GM12801 (cell line): ENCODE measurements around the gene RAP1GAP.

Source experiments
- TF ChIP-seq, protein P1 (sequence below): IDR thresholded peaks from one replicate; pipeline ENCODE4 v1.5.1; 2011; ENCODE audit warnings: control low read depth; ENCODE audit not compliant: insufficient read length; ENCODE audit errors: extremely low read depth

The RAP1GAP gene

DNA sequence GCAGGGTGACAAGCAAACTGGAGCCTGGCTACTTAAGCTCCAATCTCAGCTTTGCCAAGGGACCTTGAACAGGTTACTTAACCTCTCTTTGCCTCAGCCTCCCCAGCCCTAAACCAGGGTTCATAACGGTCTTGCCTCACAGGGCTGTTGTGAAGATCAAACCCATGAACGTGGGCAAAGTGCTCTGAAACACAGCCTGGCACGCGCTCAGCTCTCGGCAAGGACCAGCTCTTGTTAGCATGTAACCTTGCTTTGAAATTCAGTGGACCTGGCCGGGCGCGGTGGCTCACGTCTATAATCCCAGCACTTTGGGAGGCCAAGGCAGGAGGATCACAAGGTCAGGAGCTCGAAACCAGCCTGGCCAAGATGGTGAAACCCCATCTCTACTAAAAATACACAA, 24.8 kb downstream of the RAP1GAP start:
- TF ChIP-seq, protein P1, sequence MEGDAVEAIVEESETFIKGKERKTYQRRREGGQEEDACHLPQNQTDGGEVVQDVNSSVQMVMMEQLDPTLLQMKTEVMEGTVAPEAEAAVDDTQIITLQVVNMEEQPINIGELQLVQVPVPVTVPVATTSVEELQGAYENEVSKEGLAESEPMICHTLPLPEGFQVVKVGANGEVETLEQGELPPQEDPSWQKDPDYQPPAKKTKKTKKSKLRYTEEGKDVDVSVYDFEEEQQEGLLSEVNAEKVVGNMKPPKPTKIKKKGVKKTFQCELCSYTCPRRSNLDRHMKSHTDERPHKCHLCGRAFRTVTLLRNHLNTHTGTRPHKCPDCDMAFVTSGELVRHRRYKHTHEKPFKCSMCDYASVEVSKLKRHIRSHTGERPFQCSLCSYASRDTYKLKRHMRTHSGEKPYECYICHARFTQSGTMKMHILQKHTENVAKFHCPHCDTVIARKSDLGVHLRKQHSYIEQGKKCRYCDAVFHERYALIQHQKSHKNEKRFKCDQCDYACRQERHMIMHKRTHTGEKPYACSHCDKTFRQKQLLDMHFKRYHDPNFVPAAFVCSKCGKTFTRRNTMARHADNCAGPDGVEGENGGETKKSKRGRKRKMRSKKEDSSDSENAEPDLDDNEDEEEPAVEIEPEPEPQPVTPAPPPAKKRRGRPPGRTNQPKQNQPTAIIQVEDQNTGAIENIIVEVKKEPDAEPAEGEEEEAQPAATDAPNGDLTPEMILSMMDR, result no peak

DNA sequence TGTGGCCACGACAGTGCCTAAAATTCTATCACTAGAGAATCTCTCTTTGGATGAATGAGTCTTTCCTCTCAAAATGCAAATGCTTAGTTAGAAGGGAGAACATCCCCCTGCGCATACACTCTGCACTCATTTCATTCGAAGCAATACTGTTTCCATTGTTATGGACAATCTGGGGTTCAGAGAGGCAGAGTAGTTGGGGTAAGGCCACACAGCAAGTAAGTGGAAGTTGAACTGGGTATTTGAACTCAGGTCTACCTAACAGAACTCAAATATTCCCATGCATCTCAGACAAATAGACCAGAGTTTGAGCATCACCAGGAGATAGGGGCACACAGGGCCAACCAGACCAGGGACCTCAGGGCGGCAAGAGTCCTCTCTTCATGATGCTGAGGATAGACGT, 25.5 kb downstream of the RAP1GAP start:
- TF ChIP-seq, protein P1, result no peak

DNA sequence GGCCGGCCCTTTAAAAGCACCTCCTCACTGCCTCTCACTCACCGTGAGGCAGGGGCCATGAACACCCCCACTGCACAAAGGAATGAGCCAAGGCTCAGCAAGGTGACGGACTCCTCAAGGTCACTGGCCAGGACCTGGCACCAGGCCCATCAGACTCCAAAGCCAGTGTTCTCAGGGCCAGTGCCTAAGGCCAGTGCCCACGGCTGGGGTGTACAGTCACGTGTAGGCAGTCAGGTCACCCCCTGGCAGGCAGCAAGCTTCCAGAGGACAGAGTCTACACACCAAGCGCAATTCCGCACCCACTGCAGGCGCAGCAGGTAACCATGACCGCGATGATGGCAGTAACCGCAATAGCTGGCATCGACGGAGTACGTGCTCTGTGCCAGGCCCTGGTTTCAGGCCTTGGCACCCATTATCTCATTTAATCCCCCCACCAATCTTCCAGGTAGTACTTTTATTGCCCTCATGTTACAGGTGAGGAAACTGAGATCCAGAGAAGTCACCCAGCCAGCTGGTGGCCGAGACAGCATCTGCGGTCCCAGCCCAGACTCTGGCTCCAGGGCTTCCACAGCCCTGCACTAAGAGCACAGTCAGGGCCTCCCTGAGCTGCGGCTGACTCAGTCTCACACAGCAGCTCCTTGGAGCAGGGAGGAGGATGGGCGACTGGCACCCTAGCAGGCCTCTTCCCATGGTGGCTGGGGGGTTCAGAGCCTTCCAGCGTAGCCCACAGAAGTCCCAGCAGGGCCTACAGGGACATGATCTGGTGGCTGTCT, 27.0 kb downstream of the RAP1GAP start:
- TF ChIP-seq, protein P1, result no peak

DNA sequence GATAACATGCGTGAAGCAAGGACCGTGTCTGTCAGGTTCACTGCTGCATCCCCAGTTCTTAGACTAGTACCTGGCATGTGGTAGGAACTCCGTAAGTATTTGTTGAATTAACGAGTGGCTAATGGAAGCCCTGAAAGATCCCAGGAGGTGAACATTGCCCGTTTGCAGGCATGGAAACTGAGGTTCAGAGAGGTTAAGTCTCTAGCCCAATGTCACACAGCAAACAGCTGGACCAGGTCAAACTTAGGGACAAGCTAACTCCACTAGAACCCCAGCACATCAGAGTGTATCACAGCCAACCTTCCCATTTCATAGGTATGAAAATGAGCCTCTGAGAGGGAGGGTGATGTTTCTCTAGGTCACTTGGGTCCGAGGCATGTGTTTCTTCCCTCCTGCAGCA, 27.6 kb downstream of the RAP1GAP start:
- TF ChIP-seq, protein P1, result no peak

DNA sequence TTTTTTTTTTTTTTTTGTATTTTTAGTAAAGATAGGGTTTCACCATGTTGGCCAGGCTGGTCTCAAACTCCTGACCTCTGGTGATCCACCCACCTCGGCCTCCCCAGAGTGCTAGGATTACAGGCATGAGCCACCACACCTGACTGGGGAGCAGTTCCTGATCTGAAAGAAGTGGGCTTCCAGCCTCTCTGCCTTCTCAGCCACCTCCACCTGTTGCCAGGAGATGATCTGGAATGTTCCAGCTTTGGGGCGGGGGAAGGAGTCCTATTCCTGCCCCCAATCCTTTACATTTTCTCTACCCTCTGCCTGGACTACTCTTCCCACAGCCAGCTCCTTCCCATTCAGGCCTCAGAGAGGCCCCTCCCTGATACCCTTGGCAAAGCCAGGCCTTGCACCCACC, 28.1 kb downstream of the RAP1GAP start:
- TF ChIP-seq, protein P1, result no peak

DNA sequence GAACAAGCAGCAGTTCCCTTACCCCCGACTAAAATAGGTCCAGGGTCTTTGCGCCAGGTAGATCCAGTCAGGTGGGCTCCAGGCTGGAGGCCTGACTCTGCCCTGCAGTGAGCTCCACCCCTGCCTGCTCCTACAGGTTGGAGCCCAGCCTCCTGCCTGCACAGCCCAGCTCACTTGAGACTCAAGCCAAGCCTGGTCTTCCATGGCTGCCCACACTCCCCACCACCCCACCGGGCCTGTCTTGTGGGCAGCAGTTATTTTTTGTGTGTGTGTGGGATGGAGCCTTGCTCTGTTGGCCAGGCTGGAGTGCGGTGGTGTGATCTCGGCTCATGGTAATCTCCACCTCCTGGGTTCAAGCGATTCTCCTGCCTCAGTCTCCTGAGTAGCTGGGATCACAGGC, 28.5 kb downstream of the RAP1GAP start:
- TF ChIP-seq, protein P1, result no peak

DNA sequence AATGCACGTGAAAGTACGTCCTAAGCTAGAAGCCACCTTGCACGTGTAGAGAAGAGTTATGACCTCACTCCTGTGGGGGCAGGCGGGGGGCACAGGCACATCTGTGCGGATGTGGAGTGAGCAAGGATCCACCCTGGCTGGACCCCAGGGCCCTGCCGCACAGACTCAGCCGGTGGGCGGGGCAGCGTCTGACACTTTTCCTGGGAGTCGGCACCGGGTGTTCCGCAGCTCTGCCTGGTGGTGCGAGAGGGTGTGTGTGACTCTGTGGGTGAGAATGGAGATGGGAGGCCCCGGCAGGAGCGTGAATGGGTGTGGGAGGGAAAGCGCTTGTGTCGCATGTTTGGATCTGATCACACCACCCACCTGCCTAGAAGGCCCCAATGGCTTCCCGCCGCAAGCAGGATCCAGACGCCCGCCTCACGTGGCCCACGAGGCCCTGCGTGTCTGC, 29.5 kb downstream of the RAP1GAP start:
- TF ChIP-seq, protein P1, result no peak
